MCF 10A (cell line): ENCODE results near the gene NOL7. TPM values are rescaled to one million over a fixed set of nuclear protein-coding genes. Genes with fewer than 3 reads are reported as not detected.
A peak's percentile ranks its signal among the peaks of the same experiment; 100 is the strongest.

Source experiments
- BruUV-seq: library from RNA; stranded (reverse); fragments of 400-500 nt; replicated peaks from 2 replicates; lab custom pipeline; 2021; lab: Mats Ljungman, UMichigan
- CTCF ChIA-PET: fragments of 300-600 bp; sonication (Branson Sonifier 250); formaldehyde crosslinking; extraction: SDS; loops from one replicate; lab custom pipeline; 2021; ENCODE audit warnings: antibody characterized with exemption, inconsistent platforms; lab: Yijun Ruan, JAX
- POLR2A ChIA-PET: fragments of 300-600, 350-650 bp; sonication (Branson Sonifier 250); formaldehyde crosslinking; extraction: SDS; loops from one replicate; lab custom pipeline; 2020; ENCODE audit warnings: antibody characterized with exemption, inconsistent platforms; lab: Yijun Ruan, JAX
- DNase-seq: peaks from one replicate; pipeline ENCODE4 v3.0.0-alpha.2; 2018; ENCODE audit not compliant: unreplicated experiment
- H3K27ac Mint-ChIP-seq: one replicate; pipeline ENCODE4 v1.8.0; 2022; ENCODE audit warnings: mild to moderate bottlenecking, low read depth, mixed read lengths; ENCODE audit not compliant: unreplicated experiment
- H3K27me3 Mint-ChIP-seq: one replicate; pipeline ENCODE4 v1.8.0; 2022; ENCODE audit warnings: mixed read lengths; ENCODE audit not compliant: insufficient read depth, unreplicated experiment
- H3K36me3 Mint-ChIP-seq: one replicate; pipeline ENCODE4 v1.8.0; 2022; ENCODE audit warnings: mild to moderate bottlenecking, moderate library complexity, mixed read lengths; ENCODE audit not compliant: insufficient read depth, unreplicated experiment
- H3K4me1 Mint-ChIP-seq: one replicate; pipeline ENCODE4 v1.8.0; 2022; ENCODE audit warnings: mixed read lengths; ENCODE audit not compliant: insufficient read depth, unreplicated experiment
- H3K4me3 Mint-ChIP-seq: one replicate; pipeline ENCODE4 v1.8.0; 2022; ENCODE audit warnings: mild to moderate bottlenecking, moderate library complexity, mixed read lengths; ENCODE audit not compliant: unreplicated experiment
- H3K9me3 Mint-ChIP-seq: one replicate; pipeline ENCODE4 v1.8.0; 2022; ENCODE audit warnings: mixed read lengths; ENCODE audit not compliant: unreplicated experiment
- CTCF ChIP-seq: fragments of 200-600 bp; IDR thresholded peaks from one replicate; pipeline ENCODE4 v1.8.0; 2022; ENCODE audit warnings: antibody characterized with exemption, mild to moderate bottlenecking; ENCODE audit not compliant: unreplicated experiment
- intact Hi-C: fragments of 100-400 bp; cut with micrococcal nuclease; formaldehyde crosslinking; loops from 2 replicates; pipeline ENCODE4 v1.14.1; 2022
- total RNA-seq: library from RNA; stranded (reverse); gene quantifications from 2 replicates; pipeline ENCODE4 v1.2.3, GENCODE V29; 2022

Gene NOL7
- total RNA-seq, 1 experiment from 2014 or later: 98.5 TPM

GRCh38 chr6:13629459-13630116 lies 14.5 kb downstream of the NOL7 start:
- Mint-ChIP-seq H3K9me3 (no peaks in the 10 kb centered on the region), H3K36me3 (peaks cover 61% of the 10 kb centered on the region), H3K27me3 (no peaks in the 10 kb centered on the region), H3K4me1 (peaks cover 5% of the 10 kb centered on the region), H3K4me3 (no peak overlapping the region), H3K27ac (no peak overlapping the region)
- intact Hi-C loops: no loop called here
- TF ChIP-seq CTCF: no peak
- ChIA-PET POLR2A (interaction anchor here (2.0 kb wide), 1 partner anchor 15 kb away, joined by 8 read pairs; the partner anchor contains the start of gene NOL7), CTCF (no interaction called here)
- DNase-seq: no peak
- no TSS peak for BruUV-seq

- DNase-seq: no peak
- Mint-ChIP-seq H3K9me3 (no peaks in the 10 kb centered on the region), H3K27ac (no peak overlapping the region), H3K27me3 (no peaks in the 10 kb centered on the region), H3K4me1 (peaks cover 5% of the 10 kb centered on the region), H3K36me3 (peaks cover 54% of the 10 kb centered on the region), H3K4me3 (no peak overlapping the region)
- no peak for TF ChIP-seq CTCF
- ChIA-PET POLR2A (interaction anchor here (2.0 kb wide), 1 partner anchor 16 kb away, joined by 8 read pairs; the partner anchor contains the start of gene NOL7), CTCF (interaction anchor here (0.6 to 1.0 kb wide), 3 partner anchors 516 to 983 kb away, joined by 3 to 5 read pairs (median 3); no protein-coding TSS in a partner anchor)
- intact Hi-C loops: no loop called here
- no TSS peak for BruUV-seq
These were observed 15.4 kb downstream of the NOL7 start for GRCh38 chr6:13630499-13630898.

GRCh38 chr6:13633343-13633742 lies 18.2 kb downstream of the NOL7 start:
- no peak overlapping the region for H3K27ac Mint-ChIP-seq
- H3K4me1 Mint-ChIP-seq: peaks cover 5% of the 10 kb centered on the region
- H3K36me3 Mint-ChIP-seq: peaks cover 52% of the 10 kb centered on the region
- H3K27me3 Mint-ChIP-seq: no peaks in the 10 kb centered on the region
- ChIA-PET POLR2A (no interaction called here), CTCF (interaction anchor here (0.7 to 2.1 kb wide), 5 partner anchors 8 to 296 kb away, joined by 3 to 12 read pairs (median 3); partner anchors contain the start of gene NOL7)
- no peak for TF ChIP-seq CTCF
- DNase-seq: no peak
- BruUV-seq: no TSS peak
- H3K9me3 Mint-ChIP-seq: no peaks in the 10 kb centered on the region
- intact Hi-C loops: no loop called here
- no peak overlapping the region for H3K4me3 Mint-ChIP-seq

DNA sequence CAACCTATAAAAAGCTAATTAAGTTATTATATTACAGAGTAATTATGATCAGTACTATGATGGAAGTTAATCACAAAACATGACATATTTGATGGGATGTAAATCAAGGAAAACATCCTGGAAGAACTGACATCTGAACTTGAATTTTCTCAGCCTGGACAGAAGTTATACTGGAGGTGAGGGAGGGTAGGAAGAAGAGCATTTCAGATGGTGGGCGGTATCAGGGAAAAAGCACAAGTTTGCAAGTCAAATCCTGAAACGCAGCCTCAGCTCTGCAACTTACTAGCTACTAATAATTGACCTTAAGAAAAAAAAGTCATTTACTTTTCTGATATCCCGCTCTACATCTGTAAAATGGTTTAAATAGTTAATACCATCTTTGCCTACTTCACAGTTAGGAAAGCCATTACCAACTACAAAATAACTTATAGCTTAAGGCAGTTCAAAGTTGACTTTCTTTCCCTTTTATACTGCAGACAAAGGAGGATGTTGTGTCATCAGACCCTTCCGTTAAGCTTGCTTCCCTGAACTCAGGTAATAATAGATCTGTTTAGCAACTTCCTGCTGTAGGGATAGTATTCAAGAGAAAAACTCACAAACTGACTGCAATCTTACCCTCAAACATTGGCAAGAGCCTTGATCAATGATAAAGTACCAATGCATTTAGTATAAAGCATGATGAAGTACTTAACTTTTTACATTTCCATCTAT lies 21.0 kb downstream of the NOL7 start:
- no peaks in the 10 kb centered on the region for H3K27me3 Mint-ChIP-seq
- no peak overlapping the region for H3K4me3 Mint-ChIP-seq
- H3K9me3 Mint-ChIP-seq: no peaks in the 10 kb centered on the region
- no peaks in the 10 kb centered on the region for H3K4me1 Mint-ChIP-seq
- DNase-seq: peak; percentile 31
- POLR2A ChIA-PET: interaction anchor here (0.7 to 1.0 kb wide), 3 partner anchors 21 to 73 kb away, joined by 3 to 5 read pairs (median 3); partner anchors contain the start of genes NOL7 and SIRT5
- H3K36me3 Mint-ChIP-seq: peaks cover 59% of the 10 kb centered on the region
- H3K27ac Mint-ChIP-seq: no peak overlapping the region
- intact Hi-C loops: no loop called here
- no peak for TF ChIP-seq CTCF
- CTCF ChIA-PET: interaction anchor here (0.8 to 1.1 kb wide), 2 partner anchors 12 to 21 kb away, joined by 4 to 6 read pairs; partner anchors contain the start of gene NOL7
- no TSS peak for BruUV-seq
